ENCODE data around the gene GCN1.

DNA sequence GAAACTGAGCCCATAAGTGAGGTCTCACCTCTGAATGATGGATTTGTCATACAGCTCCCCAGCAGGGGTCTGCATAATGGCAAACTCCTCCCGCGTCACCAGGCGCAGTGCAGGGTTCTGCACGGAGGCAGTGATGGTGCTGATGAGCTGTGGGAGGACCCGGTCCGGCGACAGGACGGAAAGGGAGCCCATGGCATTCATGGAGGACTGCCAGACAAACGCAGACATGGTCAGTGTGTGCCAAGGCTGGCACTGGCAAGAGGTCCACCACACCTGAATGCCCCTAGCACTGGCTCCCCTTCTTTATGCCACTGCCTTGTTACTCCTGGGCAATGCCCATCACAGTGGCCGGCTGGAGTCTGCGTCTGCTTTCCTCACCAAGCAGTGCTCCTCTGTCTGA is 32.7 kb downstream of the GCN1 start:
- no peak for TF ChIP-seq POLR2A (IDR thresholded peaks at IDR 0.05)
- TF ChIP-seq, protein P1, sequence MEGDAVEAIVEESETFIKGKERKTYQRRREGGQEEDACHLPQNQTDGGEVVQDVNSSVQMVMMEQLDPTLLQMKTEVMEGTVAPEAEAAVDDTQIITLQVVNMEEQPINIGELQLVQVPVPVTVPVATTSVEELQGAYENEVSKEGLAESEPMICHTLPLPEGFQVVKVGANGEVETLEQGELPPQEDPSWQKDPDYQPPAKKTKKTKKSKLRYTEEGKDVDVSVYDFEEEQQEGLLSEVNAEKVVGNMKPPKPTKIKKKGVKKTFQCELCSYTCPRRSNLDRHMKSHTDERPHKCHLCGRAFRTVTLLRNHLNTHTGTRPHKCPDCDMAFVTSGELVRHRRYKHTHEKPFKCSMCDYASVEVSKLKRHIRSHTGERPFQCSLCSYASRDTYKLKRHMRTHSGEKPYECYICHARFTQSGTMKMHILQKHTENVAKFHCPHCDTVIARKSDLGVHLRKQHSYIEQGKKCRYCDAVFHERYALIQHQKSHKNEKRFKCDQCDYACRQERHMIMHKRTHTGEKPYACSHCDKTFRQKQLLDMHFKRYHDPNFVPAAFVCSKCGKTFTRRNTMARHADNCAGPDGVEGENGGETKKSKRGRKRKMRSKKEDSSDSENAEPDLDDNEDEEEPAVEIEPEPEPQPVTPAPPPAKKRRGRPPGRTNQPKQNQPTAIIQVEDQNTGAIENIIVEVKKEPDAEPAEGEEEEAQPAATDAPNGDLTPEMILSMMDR (IDR thresholded peaks at IDR 0.05) = no peak
